HepG2 (cell line): ENCODE data around the gene TTBK1. TPM values are rescaled to one million over a fixed set of nuclear protein-coding genes. Genes with fewer than 3 reads are reported as not detected.
A peak's percentile ranks its signal among the peaks of the same experiment; 100 is the strongest.

Experiments
- ELF3 ChIP-seq: IDR thresholded peaks from 2 replicates; pipeline ENCODE4 v1.6.1; 2016; ENCODE audit warnings: missing genetic modification reagents, missing compliant biosample characterization
- FOXO1 ChIP-seq: sonication (generic); formaldehyde crosslinking; IDR thresholded peaks from 2 replicates; pipeline ENCODE4 v1.4.0; 2020; ENCODE audit warnings: missing genetic modification reagents
- HDAC2 ChIP-seq: sonication (generic); formaldehyde crosslinking; IDR thresholded peaks from 2 replicates; pipeline ENCODE4 v1.4.0; 2020; ENCODE audit warnings: missing genetic modification reagents
- MIER3 ChIP-seq: IDR thresholded peaks from 2 replicates; pipeline ENCODE4 v1.6.1; 2016; ENCODE audit warnings: missing compliant biosample characterization, borderline replicate concordance
- MTA1 ChIP-seq: sonication (generic); formaldehyde crosslinking; IDR thresholded peaks from 2 replicates; pipeline ENCODE4 v1.4.0; 2020; ENCODE audit warnings: missing genetic modification reagents, mild to moderate bottlenecking, borderline replicate concordance
- NFRKB ChIP-seq: fragments of 450-650 bp; IDR thresholded peaks from 2 replicates; pipeline ENCODE4 v1.6.1; 2017
- NPAS2 ChIP-seq: sonication (generic); formaldehyde crosslinking; IDR thresholded peaks from 2 replicates; pipeline ENCODE4 v1.8.0; 2022; ENCODE audit warnings: mild to moderate bottlenecking, missing genetic modification reagents, borderline replicate concordance
- RXRB ChIP-seq: IDR thresholded peaks from 2 replicates; pipeline ENCODE4 v1.6.1; 2016; ENCODE audit warnings: borderline replicate concordance, missing genetic modification reagents, missing compliant biosample characterization
- SIN3B ChIP-seq: fragments of 150-350 bp; IDR thresholded peaks from 2 replicates; pipeline ENCODE4 v1.6.1; 2014; ENCODE audit warnings: low read length
- SOX6 ChIP-seq, 2 experiments: fragments of 450-650 bp in 1 of 2; sonication (generic) in 1 of 2; formaldehyde crosslinking in 1 of 2; IDR thresholded peaks; 2 replicates each; pipeline versions ENCODE4 v1.4.0 to v1.6.1; 2017 to 2020; ENCODE audit warnings: antibody characterized with exemption in 1 of 2, mild to moderate bottlenecking in 1 of 2, missing genetic modification reagents in 1 of 2
- TCF12 ChIP-seq, 2 experiments: fragments of 450-650 bp in 1 of 2; sonication (generic) in 1 of 2; formaldehyde crosslinking in 1 of 2; IDR thresholded peaks; 2 replicates each; pipeline versions ENCODE4 v1.6.1 to v1.8.0; 2017 to 2022; ENCODE audit warnings: antibody characterized with exemption in 1 of 2, mild to moderate bottlenecking in 1 of 2, missing genetic modification reagents in 1 of 2, moderate library complexity in 1 of 2
- TGIF2 ChIP-seq: IDR thresholded peaks from 2 replicates; pipeline ENCODE4 v1.6.1; 2016; ENCODE audit warnings: control low read depth, missing compliant biosample characterization
- ZBTB3 ChIP-seq: sonication (generic); formaldehyde crosslinking; IDR thresholded peaks from 2 replicates; pipeline ENCODE4 v1.4.0; 2020; ENCODE audit warnings: low read depth, mild to moderate bottlenecking, moderate library complexity, missing genetic modification reagents, borderline replicate concordance
- ZFP36 ChIP-seq: fragments of 150-350 bp; IDR thresholded peaks from 2 replicates; pipeline ENCODE4 v1.6.1; 2018; ENCODE audit warnings: borderline replicate concordance, low read length, low read depth; ENCODE audit not compliant: partially characterized antibody
- ZNF234 ChIP-seq: sonication (generic); formaldehyde crosslinking; conservative IDR thresholded peaks from 2 replicates; pipeline ENCODE4 v1.5.1; 2020; ENCODE audit warnings: mild to moderate bottlenecking, missing genetic modification reagents
- ZNF331 ChIP-seq: sonication (generic); formaldehyde crosslinking; IDR thresholded peaks from 2 replicates; pipeline ENCODE4 v1.4.0; 2020; ENCODE audit warnings: missing genetic modification reagents
- ZNF510 ChIP-seq: sonication (generic); formaldehyde crosslinking; IDR thresholded peaks from 2 replicates; pipeline ENCODE4 v1.4.0; 2020; ENCODE audit warnings: low read depth, mild to moderate bottlenecking, missing genetic modification reagents
- ZNF512 ChIP-seq: sonication (generic); formaldehyde crosslinking; IDR thresholded peaks from 2 replicates; pipeline ENCODE4 v1.4.0; 2020; ENCODE audit warnings: mild to moderate bottlenecking, missing genetic modification reagents
- ZNF7 ChIP-seq: IDR thresholded peaks from 2 replicates; pipeline ENCODE4 v1.6.1; 2016; ENCODE audit warnings: missing biosample characterization, missing genetic modification reagents
- polyA plus RNA-seq, 8 experiments: library from polyadenylated mRNA; depleted of rRNA in 3 of 8; stranded (reverse) in 7 of 8; unstranded in 1 of 8; fragments of >200 nt; fragmentation: Illumina TruSeq in 4 of 8; extraction: Trizol in 4 of 8; gene quantifications; 2 replicates each; pipeline versions ENCODE4 v1.2.1 to v1.2.3, GENCODE V29; 2011 to 2016; ENCODE audit warnings: low read depth in 4 of 8, missing spikeins in 1 of 8, mixed read lengths in 1 of 8; ENCODE audit not compliant: insufficient read depth in 1 of 8
- total RNA-seq, 5 experiments: library from RNA; depleted of rRNA; stranded (reverse); fragments of >200 nt; fragmentation: Illumina TruSeq; extraction: Trizol; gene quantifications; 2 replicates each; pipeline ENCODE4 v1.2.3, GENCODE V29; 2016; ENCODE audit warnings: low read depth in 1 of 5
- TF ChIP-seq, protein P1 (sequence below): IDR thresholded peaks from 2 replicates; pipeline ENCODE4 v1.6.1; 2016
- TF ChIP-seq, protein P2 (sequence below): IDR thresholded peaks from 2 replicates; pipeline ENCODE4 v1.6.1; 2016; ENCODE audit warnings: low read depth, borderline replicate concordance
- TF ChIP-seq, protein P3 (sequence below): sonication (generic); formaldehyde crosslinking; IDR thresholded peaks from 2 replicates; pipeline ENCODE4 v1.5.0; 2020; ENCODE audit warnings: mild to moderate bottlenecking, missing genetic modification reagents
- TF ChIP-seq, protein P4 (sequence below): sonication (generic); formaldehyde crosslinking; IDR thresholded peaks from 2 replicates; pipeline ENCODE4 v1.4.0; 2020; ENCODE audit warnings: missing genetic modification reagents

TTBK1 gene
- total and polyA plus RNA-seq, 2 of the 13 experiments (the other 11 are each of a cell fraction or from before 2014, with no cell fraction given), result 0.24 to 0.33 TPM

DNA sequence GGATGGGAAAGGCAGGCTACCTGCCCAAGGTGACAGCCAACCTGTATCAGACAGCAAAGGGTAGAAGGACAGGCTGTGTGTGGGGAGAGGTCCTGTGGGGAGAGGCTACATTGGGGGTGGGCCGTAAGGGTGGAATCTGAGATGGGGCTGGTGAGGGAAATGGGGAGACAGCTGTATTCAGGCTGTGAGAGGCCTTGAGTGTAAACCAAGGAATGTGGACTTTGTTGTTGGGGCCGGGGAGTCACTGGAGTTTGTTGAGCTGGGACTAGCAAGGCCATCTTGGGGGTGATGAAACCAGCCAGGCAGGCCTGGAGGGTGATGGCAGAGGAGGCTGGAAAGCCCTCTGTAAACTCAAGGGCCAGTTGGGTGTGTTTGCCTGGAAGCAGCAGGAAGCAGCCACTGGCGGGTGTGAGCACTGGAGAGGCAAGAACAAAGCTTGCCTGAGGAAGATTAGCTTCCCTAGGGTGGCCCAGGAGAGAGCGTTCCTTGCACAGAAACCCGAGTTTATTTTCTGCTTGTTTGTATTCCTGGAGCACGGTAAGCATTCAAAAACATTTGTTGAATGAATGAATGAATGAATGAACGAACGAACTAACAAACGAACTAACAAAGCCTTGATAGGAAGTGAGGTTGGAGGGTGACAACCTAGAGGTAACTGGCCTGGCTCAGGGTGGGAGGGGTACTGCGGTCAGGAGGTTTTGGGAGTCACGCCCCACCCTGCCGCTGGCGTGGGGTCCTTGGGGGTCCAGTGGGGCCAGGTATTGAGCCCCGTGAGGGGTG, 18.9 kb downstream of the TTBK1 start (continued):
- TF ChIP-seq ZNF512, result no peak
- TF ChIP-seq SOX6 (IDR thresholded peaks at IDR 0.05), result no peak
- peak; percentile 62 for TF ChIP-seq SOX6 (CRISPR knock-in tag; IDR thresholded peaks at IDR 0.05)
- peak; percentile 64; the same call in 1 of the 2 replicates for TF ChIP-seq ZNF331 (CRISPR knock-in tag)
- no peak for TF ChIP-seq ZFP36
- TF ChIP-seq HDAC2 (CRISPR knock-in tag), result peak; percentile 47; the same call in 1 of the 2 replicates
- TF ChIP-seq ZNF510, result no peak
- no peak for TF ChIP-seq MIER3 (CRISPR knock-in tag)
- TF ChIP-seq ZBTB3 (CRISPR knock-in tag), result no peak
- no peak for TF ChIP-seq ZNF7 (CRISPR knock-in tag)
- no peak for TF ChIP-seq SIN3B
- TF ChIP-seq, protein P1, sequence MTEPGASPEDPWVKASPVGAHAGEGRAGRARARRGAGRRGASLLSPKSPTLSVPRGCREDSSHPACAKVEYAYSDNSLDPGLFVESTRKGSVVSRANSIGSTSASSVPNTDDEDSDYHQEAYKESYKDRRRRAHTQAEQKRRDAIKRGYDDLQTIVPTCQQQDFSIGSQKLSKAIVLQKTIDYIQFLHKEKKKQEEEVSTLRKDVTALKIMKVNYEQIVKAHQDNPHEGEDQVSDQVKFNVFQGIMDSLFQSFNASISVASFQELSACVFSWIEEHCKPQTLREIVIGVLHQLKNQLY (CRISPR knock-in tag), result 0 out of 2 replicates have a peak, but pooled peaks have one; percentile 13
- no peak for TF ChIP-seq NPAS2 (CRISPR knock-in tag)
- TF ChIP-seq TCF12 (IDR thresholded peaks at IDR 0.05), result no peak
- TF ChIP-seq TCF12 (CRISPR knock-in tag; IDR thresholded peaks at IDR 0.05), result no peak
- TF ChIP-seq, protein P2, sequence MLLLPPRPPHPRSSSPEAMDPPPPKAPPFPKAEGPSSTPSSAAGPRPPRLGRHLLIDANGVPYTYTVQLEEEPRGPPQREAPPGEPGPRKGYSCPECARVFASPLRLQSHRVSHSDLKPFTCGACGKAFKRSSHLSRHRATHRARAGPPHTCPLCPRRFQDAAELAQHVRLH (CRISPR knock-in tag), result no peak
- TF ChIP-seq, protein P3, sequence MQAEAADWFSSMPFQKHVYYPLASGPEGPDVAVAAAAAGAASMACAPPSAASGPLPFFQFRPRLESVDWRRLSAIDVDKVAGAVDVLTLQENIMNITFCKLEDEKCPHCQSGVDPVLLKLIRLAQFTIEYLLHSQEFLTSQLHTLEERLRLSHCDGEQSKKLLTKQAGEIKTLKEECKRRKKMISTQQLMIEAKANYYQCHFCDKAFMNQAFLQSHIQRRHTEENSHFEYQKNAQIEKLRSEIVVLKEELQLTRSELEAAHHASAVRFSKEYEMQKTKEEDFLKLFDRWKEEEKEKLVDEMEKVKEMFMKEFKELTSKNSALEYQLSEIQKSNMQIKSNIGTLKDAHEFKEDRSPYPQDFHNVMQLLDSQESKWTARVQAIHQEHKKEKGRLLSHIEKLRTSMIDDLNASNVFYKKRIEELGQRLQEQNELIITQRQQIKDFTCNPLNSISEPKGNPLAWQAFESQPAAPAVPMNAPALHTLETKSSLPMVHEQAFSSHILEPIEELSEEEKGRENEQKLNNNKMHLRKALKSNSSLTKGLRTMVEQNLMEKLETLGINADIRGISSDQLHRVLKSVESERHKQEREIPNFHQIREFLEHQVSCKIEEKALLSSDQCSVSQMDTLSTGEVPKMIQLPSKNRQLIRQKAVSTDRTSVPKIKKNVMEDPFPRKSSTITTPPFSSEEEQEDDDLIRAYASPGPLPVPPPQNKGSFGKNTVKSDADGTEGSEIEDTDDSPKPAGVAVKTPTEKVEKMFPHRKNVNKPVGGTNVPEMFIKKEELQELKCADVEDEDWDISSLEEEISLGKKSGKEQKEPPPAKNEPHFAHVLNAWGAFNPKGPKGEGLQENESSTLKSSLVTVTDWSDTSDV (CRISPR knock-in tag), result no peak
- no peak for TF ChIP-seq ZNF234 (CRISPR knock-in tag)
- TF ChIP-seq ELF3 (CRISPR knock-in tag), result peak; percentile 55; the same call in 1 of the 2 replicates
- no peak for TF ChIP-seq NFRKB
- TF ChIP-seq, protein P4, sequence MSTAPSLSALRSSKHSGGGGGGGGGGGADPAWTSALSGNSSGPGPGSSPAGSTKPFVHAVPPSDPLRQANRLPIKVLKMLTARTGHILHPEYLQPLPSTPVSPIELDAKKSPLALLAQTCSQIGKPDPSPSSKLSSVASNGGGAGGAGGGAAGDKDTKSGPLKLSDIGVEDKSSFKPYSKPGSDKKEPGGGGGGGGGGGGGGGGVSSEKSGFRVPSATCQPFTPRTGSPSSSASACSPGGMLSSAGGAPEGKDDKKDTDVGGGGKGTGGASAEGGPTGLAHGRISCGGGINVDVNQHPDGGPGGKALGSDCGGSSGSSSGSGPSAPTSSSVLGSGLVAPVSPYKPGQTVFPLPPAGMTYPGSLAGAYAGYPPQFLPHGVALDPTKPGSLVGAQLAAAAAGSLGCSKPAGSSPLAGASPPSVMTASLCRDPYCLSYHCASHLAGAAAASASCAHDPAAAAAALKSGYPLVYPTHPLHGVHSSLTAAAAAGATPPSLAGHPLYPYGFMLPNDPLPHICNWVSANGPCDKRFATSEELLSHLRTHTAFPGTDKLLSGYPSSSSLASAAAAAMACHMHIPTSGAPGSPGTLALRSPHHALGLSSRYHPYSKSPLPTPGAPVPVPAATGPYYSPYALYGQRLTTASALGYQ (CRISPR knock-in tag), result no peak
- peak; percentile 39; the same call in 1 of the 2 replicates for TF ChIP-seq RXRB (CRISPR knock-in tag)
- TF ChIP-seq MTA1 (CRISPR knock-in tag), result 0 out of 2 replicates have a peak, but pooled peaks have one; percentile 38
- TF ChIP-seq TGIF2 (CRISPR knock-in tag), result no peak
- no peak; the same call in 1 of the 2 replicates for TF ChIP-seq FOXO1 (CRISPR knock-in tag)
